Neutrophil (primary cell): ENCODE measurements around the gene DHH.
A peak's percentile ranks its signal among the peaks of the same experiment; 100 is the strongest.

ENCODE experiments used
- H3K27ac ChIP-seq: fragments of 200-600 bp; sonication (generic); 2 replicates; pipeline ENCODE4 v1.5.1; 2016; ENCODE audit warnings: mild to moderate bottlenecking, moderate library complexity
- H3K27me3 ChIP-seq: fragments of 200-600 bp; sonication (generic); 2 replicates; pipeline ENCODE4 v1.6.0; 2016; ENCODE audit warnings: mild to moderate bottlenecking
- H3K36me3 ChIP-seq: fragments of 200-600 bp; sonication (generic); 2 replicates; pipeline ENCODE4 v1.5.1; 2017
- H3K4me1 ChIP-seq, 2 experiments: fragments of 200-600 bp in 1 of 2; sonication (generic) in 1 of 2; 1 replicate in 1 of 2; 2 replicates in 1 of 2; pipeline versions ENCODE4 v1.5.1 to v1.6.1; 2013 to 2016; ENCODE audit warnings: low read depth in 1 of 2, low read length in 1 of 2, mild to moderate bottlenecking in 1 of 2, moderate library complexity in 1 of 2; ENCODE audit not compliant: control insufficient read depth in 1 of 2, insufficient read depth in 1 of 2
- H3K4me3 ChIP-seq, 2 experiments: fragments of 200-600 bp in 1 of 2; sonication (generic) in 1 of 2; 1 replicate in 1 of 2; 2 replicates in 1 of 2; pipeline ENCODE4 v1.5.1; 2013 to 2016; ENCODE audit warnings: low read depth in 1 of 2, low read length in 1 of 2, mild to moderate bottlenecking in 1 of 2, moderate library complexity in 1 of 2
- H3K9me3 ChIP-seq: fragments of 200-600 bp; sonication (generic); 2 replicates; pipeline ENCODE4 v1.5.1; 2016
- CTCF ChIP-seq: fragments of 200-600 bp; sonication (generic); IDR thresholded peaks from 2 replicates; pipeline ENCODE4 v1.5.1; 2016; ENCODE audit warnings: antibody characterized with exemption

DHH gene

GRCh38 chr12:49057888-49058287, 36.7 kb downstream of the DHH start:
- H3K9me3 ChIP-seq = no peaks in the 10 kb centered on the region
- peaks cover 49 to 59% of the 10 kb centered on the region in 2 experiments for H3K4me1 ChIP-seq
- TF ChIP-seq CTCF = no peak
- no peaks in the 10 kb centered on the region for H3K27me3 ChIP-seq
- H3K4me3 ChIP-seq = peak overlapping the region; percentile 90 to 96
- peak overlapping the region; percentile 97 for H3K27ac ChIP-seq
- peaks cover 24% of the 10 kb centered on the region for H3K36me3 ChIP-seq

- no peaks in the 10 kb centered on the region for H3K9me3 ChIP-seq
- H3K27ac ChIP-seq = peak overlapping the region; percentile 97
- H3K36me3 ChIP-seq = peaks cover 41% of the 10 kb centered on the region
- peak; percentile 15 for TF ChIP-seq CTCF
- H3K4me3 ChIP-seq = peak overlapping the region; percentile 90 to 96
- H3K27me3 ChIP-seq = no peaks in the 10 kb centered on the region
- peaks cover 44 to 54% of the 10 kb centered on the region in 2 experiments for H3K4me1 ChIP-seq
Observed at GRCh38 chr12:49055978-49056754, 38.4 kb downstream of the DHH start.

- TF ChIP-seq CTCF = no peak
- Histone ChIP-seq H3K27me3 (no peaks in the 10 kb centered on the region), H3K36me3 (peaks cover 52% of the 10 kb centered on the region), H3K4me3 (peak overlapping the region in 1 of 2 experiments; percentile 90), H3K4me1 (peaks cover 40 to 48% of the 10 kb centered on the region in 2 experiments), H3K27ac (peak overlapping the region; percentile 97), H3K9me3 (no peaks in the 10 kb centered on the region)
Observed at GRCh38 chr12:49055092-49055491, 39.5 kb downstream of the DHH start.

- no peak for TF ChIP-seq CTCF
Observed at GRCh38 chr12:49054524-49054923, 40.1 kb downstream of the DHH start.

GRCh38 chr12:49054096-49054495, 40.5 kb downstream of the DHH start:
- no peak for TF ChIP-seq CTCF
- Histone ChIP-seq H3K4me1 (peaks cover 40 to 45% of the 10 kb centered on the region in 2 experiments), H3K27me3 (no peaks in the 10 kb centered on the region), H3K4me3 (no peak overlapping the region), H3K27ac (no peak overlapping the region), H3K36me3 (peaks cover 62% of the 10 kb centered on the region), H3K9me3 (no peaks in the 10 kb centered on the region)

More at GRCh38 chr12:49054524-49054923, 40.1 kb downstream of the DHH start:
- Histone ChIP-seq H3K27ac (peak overlapping the region; percentile 97), H3K36me3 (peaks cover 57% of the 10 kb centered on the region), H3K4me1 (peaks cover 40 to 48% of the 10 kb centered on the region in 2 experiments), H3K4me3 (no peak overlapping the region), H3K9me3 (no peaks in the 10 kb centered on the region), H3K27me3 (no peaks in the 10 kb centered on the region)
